ENCODE measurements around the gene HOXB4.

- TF ChIP-seq EP300 (IDR thresholded peaks at IDR 0.05) (no peak), CTCF (IDR thresholded peaks at IDR 0.05) (no peak), POLR2AphosphoS5 (IDR thresholded peaks at IDR 0.05) (no peak), POLR2A (IDR thresholded peaks at IDR 0.05; ENCODE audit: low read depth) (no peak)
Measured at GRCh38 chr17:48591255-48592056, 13.3 kb upstream of the HOXB4 start.

Measured in esophagus muscularis mucosa (tissue), 4 donors.